Tibial nerve (tissue), 4 donors: ENCODE results near the gene CALM1. TPM values are rescaled to one million over a fixed set of nuclear protein-coding genes. Genes with fewer than 3 reads are reported as not detected.

Source experiments
- DNase-seq, 2 donors: peaks; one replicate each; pipeline ENCODE4 v3.0.0-alpha.2; 2019; ENCODE audit warnings: low spot score in 2 of 2
- H3K27ac ChIP-seq, 4 donors: fragments of 200-600 bp; sonication (generic) in 3 of 4; one replicate each; pipeline ENCODE4 v1.5.1; 2017 to 2019; ENCODE audit warnings: mild to moderate bottlenecking in 1 of 4
- H3K27me3 ChIP-seq, 2 donors: fragments of 200-600 bp; sonication (generic) in 1 of 2; one replicate each; pipeline versions ENCODE4 v1.5.1 to v1.6.0; 2017 to 2019
- H3K36me3 ChIP-seq, 3 donors: fragments of 200-600 bp; sonication (generic); one replicate each; pipeline ENCODE4 v1.5.1; 2018 to 2019
- H3K4me1 ChIP-seq, 4 donors: fragments of 200-600 bp; sonication (generic) in 3 of 4; one replicate each; pipeline ENCODE4 v1.5.1; 2017 to 2019
- H3K4me3 ChIP-seq, 4 donors: fragments of 200-600 bp; sonication (generic) in 3 of 4; one replicate each; pipeline ENCODE4 v1.5.1; 2017 to 2019; ENCODE audit warnings: mild to moderate bottlenecking in 1 of 4, moderate library complexity in 1 of 4
- H3K9me3 ChIP-seq, 4 donors: fragments of 200-600 bp; sonication (generic) in 3 of 4; one replicate each; pipeline ENCODE4 v1.5.1; 2017 to 2019
- CTCF ChIP-seq, 5 experiments: fragments of 200-600 bp in 3 of 5; fragments of 450-650 bp in 2 of 5; sonication (generic) in 3 of 5; IDR thresholded peaks; one replicate each; pipeline ENCODE4 v1.5.1; 2016 to 2019; ENCODE audit warnings: antibody characterized with exemption in 5 of 5, mild to moderate bottlenecking in 3 of 5, moderate library complexity in 2 of 5
- EP300 ChIP-seq, 2 donors: sonication (generic); formaldehyde crosslinking; IDR thresholded peaks; one replicate each; pipeline ENCODE4 v1.6.1; 2017; ENCODE audit warnings: antibody characterized with exemption in 2 of 2, mild to moderate bottlenecking in 1 of 2
- POLR2A ChIP-seq, 2 donors: fragments of 450-650 bp; IDR thresholded peaks; one replicate each; pipeline ENCODE4 v1.6.1; 2017; ENCODE audit warnings: antibody characterized with exemption in 2 of 2, mild to moderate bottlenecking in 2 of 2, moderate library complexity in 2 of 2
- WGBS, 2 donors: methylation state at CpG; one replicate each; pipeline ENCODE4 v1.1.5; 2018; 5-methylcytosine and 5-hydroxymethylcytosine counted together
- total RNA-seq, 4 donors: library from RNA; depleted of rRNA; stranded (reverse); fragments of >200 nt; gene quantifications; one replicate each; pipeline ENCODE4 v1.1.0, GENCODE V29; 2016

Gene CALM1
- total RNA-seq, 4 donors from 2014 or later, result 117 to 209 (median 165) TPM

- Histone ChIP-seq H3K4me3 (no peak overlapping the region), H3K36me3 (no peaks in the 10 kb centered on the region), H3K27me3 (no peaks in the 10 kb centered on the region), H3K4me1 (peaks cover 0 to 14% (median 0%) of the 10 kb centered on the region in 4 donors), H3K27ac (no peak overlapping the region), H3K9me3 (peaks cover 0 to 2% (median 0%) of the 10 kb centered on the region in 4 donors)
- 48 to 69% methylated on average over 12 of the region's 12 CpGs for WGBS, 2 donors
- no peak for TF ChIP-seq CTCF (IDR thresholded peaks at IDR 0.05)
- no peak for TF ChIP-seq EP300 (IDR thresholded peaks at IDR 0.05)
- TF ChIP-seq POLR2A (IDR thresholded peaks at IDR 0.05), result no peak
- no peak for DNase-seq
These were observed 31.1 kb downstream of the CALM1 start for GRCh38 chr14:90427848-90428426.

DNA sequence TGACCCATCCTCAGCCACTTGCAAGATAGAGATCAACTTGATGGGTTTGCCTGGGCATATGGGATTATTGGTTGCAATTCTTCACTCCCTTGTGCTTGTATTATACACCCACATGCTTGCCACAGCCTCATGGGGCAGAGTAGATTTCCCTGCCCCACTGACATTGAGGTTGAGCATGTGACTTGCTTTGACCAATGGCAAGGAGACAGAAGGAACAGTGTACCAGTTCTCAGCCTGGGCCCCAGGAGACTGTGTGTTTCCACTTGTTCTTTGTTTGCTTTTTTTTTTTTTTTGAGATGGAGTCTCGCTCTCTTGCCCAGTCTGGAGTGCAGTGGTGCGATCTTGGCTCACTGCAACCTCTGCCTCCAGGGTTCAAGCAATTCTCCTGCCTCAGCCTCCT, 31.8 kb downstream of the CALM1 start:
- no peak overlapping the region for H3K27ac ChIP-seq
- 83 to 96% methylated on average over 2 of the region's 2 CpGs for WGBS, 2 donors
- no peaks in the 10 kb centered on the region for H3K27me3 ChIP-seq
- peaks cover 0 to 2% (median 0%) of the 10 kb centered on the region in 4 donors for H3K9me3 ChIP-seq
- peaks cover 0 to 14% (median 0%) of the 10 kb centered on the region in 4 donors for H3K4me1 ChIP-seq
- no peaks in the 10 kb centered on the region for H3K36me3 ChIP-seq
- no peak for DNase-seq
- no peak overlapping the region for H3K4me3 ChIP-seq
- TF ChIP-seq EP300 (IDR thresholded peaks at IDR 0.05) (no peak), POLR2A (IDR thresholded peaks at IDR 0.05) (no peak), CTCF (IDR thresholded peaks at IDR 0.05) (no peak)

- 96% methylated on average over 3 of the region's 3 CpGs for WGBS, 2 donors
- H3K4me3 ChIP-seq, result no peak overlapping the region
- DNase-seq, result no peak
- peaks cover 0 to 2% (median 0%) of the 10 kb centered on the region in 4 donors for H3K9me3 ChIP-seq
- TF ChIP-seq CTCF (IDR thresholded peaks at IDR 0.05) (no peak), POLR2A (IDR thresholded peaks at IDR 0.05) (no peak), EP300 (IDR thresholded peaks at IDR 0.05) (no peak)
- H3K27me3 ChIP-seq, result no peaks in the 10 kb centered on the region
- H3K4me1 ChIP-seq, result peaks cover 0 to 14% (median 0%) of the 10 kb centered on the region in 4 donors
- no peak overlapping the region for H3K27ac ChIP-seq
- H3K36me3 ChIP-seq, result no peaks in the 10 kb centered on the region
These were observed 32.4 kb downstream of the CALM1 start for GRCh38 chr14:90429236-90429635.

GRCh38 chr14:90429754-90430153, 32.9 kb downstream of the CALM1 start:
- Histone ChIP-seq H3K4me3 (no peak overlapping the region), H3K9me3 (peaks cover 0 to 2% (median 0%) of the 10 kb centered on the region in 4 donors), H3K36me3 (no peaks in the 10 kb centered on the region), H3K27me3 (no peaks in the 10 kb centered on the region), H3K4me1 (peaks cover 0 to 14% (median 0%) of the 10 kb centered on the region in 4 donors), H3K27ac (no peak overlapping the region)
- no peak for TF ChIP-seq POLR2A (IDR thresholded peaks at IDR 0.05)
- TF ChIP-seq EP300 (IDR thresholded peaks at IDR 0.05), result no peak
- TF ChIP-seq CTCF (IDR thresholded peaks at IDR 0.05), result no peak
- WGBS, 2 donors, result 66 to 74% methylated on average over 4 of the region's 4 CpGs
- no peak for DNase-seq

GRCh38 chr14:90434370-90435020, 37.7 kb downstream of the CALM1 start:
- TF ChIP-seq POLR2A (IDR thresholded peaks at IDR 0.05) (no peak), CTCF (IDR thresholded peaks at IDR 0.05) (no peak), EP300 (IDR thresholded peaks at IDR 0.05) (no peak)
- H3K27ac ChIP-seq, result no peak overlapping the region
- H3K36me3 ChIP-seq, result no peaks in the 10 kb centered on the region
- H3K27me3 ChIP-seq, result no peaks in the 10 kb centered on the region
- H3K4me3 ChIP-seq, result no peak overlapping the region
- no peaks in the 10 kb centered on the region for H3K4me1 ChIP-seq
- no peak for DNase-seq
- no peaks in the 10 kb centered on the region for H3K9me3 ChIP-seq
- 86 to 91% methylated on average over 8 to 9 of the region's 9 CpGs for WGBS, 2 donors
